Hepatocyte (in vitro differentiated cells): Measurements from ENCODE around the gene LDLRAD4.

ENCODE experiments used
- EZH2 ChIP-seq: fragments of 200-600 bp; sonication (generic); IDR thresholded peaks from 2 replicates; pipeline ENCODE4 v1.6.1; 2016; ENCODE audit warnings: antibody characterized with exemption, mild to moderate bottlenecking, borderline replicate concordance
- EZH2phosphoT487 ChIP-seq: fragments of 200-600 bp; sonication (generic); IDR thresholded peaks from one replicate; pipeline ENCODE4 v1.6.1; 2018; ENCODE audit warnings: antibody characterized with exemption, mild to moderate bottlenecking, low read depth, moderate library complexity; ENCODE audit not compliant: unreplicated experiment, severe bottlenecking
- TF ChIP-seq, protein P1 (sequence below): fragments of 200-600 bp; sonication (generic); IDR thresholded peaks from 2 replicates; pipeline ENCODE4 v1.5.1; 2016; ENCODE audit warnings: antibody characterized with exemption, mild to moderate bottlenecking; ENCODE audit not compliant: poor library complexity

DNA sequence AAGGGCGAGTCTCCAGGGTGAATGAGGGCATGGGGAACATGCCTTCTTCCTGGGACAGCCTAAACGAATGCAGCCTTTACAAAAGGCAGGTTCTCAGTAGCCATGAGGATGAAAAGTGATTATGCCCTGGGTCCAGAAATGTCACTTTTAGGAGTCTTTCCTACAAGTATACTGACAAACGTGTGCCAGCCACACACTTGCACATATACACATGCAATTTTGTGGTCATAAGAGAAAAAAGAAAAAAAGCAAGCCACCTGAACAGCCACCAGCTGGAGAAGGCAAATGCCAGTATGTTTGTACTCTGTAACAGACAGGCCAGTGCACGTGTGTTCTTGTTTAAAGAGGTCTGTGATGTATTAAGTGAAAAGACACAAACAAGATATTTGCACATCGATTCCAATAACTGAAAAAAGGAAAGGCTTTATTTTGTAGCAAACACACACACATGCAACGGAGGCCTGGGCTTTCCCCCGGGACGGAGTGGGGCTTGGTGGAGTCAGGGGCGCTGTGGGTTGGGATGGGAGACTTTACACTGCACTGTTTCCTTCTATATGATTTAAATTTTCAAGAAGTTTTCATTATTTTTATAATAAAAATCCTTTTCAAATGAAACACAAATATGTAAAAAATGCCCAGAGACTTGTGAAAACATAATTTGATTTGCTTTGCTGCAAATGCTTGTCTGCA is 399.4 kb downstream of the LDLRAD4 start:
- TF ChIP-seq, protein P1, sequence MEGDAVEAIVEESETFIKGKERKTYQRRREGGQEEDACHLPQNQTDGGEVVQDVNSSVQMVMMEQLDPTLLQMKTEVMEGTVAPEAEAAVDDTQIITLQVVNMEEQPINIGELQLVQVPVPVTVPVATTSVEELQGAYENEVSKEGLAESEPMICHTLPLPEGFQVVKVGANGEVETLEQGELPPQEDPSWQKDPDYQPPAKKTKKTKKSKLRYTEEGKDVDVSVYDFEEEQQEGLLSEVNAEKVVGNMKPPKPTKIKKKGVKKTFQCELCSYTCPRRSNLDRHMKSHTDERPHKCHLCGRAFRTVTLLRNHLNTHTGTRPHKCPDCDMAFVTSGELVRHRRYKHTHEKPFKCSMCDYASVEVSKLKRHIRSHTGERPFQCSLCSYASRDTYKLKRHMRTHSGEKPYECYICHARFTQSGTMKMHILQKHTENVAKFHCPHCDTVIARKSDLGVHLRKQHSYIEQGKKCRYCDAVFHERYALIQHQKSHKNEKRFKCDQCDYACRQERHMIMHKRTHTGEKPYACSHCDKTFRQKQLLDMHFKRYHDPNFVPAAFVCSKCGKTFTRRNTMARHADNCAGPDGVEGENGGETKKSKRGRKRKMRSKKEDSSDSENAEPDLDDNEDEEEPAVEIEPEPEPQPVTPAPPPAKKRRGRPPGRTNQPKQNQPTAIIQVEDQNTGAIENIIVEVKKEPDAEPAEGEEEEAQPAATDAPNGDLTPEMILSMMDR: no peak
- TF ChIP-seq EZH2phosphoT487 (no peak), EZH2 (no peak)
